ENCODE data around the gene LIPE. TPM values are rescaled to one million over a fixed set of nuclear protein-coding genes. Genes with fewer than 3 reads are reported as not detected.
A peak's percentile ranks its signal among the peaks of the same experiment; 100 is the strongest.
"Not testable (repeated sequence)": the region's sequence is repeated elsewhere in the genome, so short reads cannot be mapped to it uniquely, and the experiment has no call there.

The LIPE gene
- polyA plus RNA-seq, 3 donors: 9.7 to 14.0 (median 11.0) TPM

DNA sequence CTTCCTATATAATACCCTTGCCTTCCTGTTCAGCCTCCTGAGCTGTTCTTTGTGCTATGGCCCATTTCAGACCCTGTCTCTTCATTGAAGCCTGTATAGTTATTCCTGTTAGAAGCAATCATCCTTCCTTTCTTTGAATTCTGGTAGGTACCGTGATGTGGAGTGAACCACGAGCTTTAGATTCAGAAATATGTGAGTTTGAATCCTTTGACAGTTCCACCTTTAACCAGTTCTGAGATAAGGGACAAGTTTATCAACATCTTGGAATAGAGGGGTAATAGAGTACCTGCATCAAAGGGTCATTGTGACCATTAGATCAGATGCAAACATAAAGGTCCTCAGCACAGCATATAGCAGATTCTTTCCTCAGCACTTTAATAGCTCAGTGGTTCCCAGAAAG is 27.9 kb upstream of the LIPE start:
- no peak for DNase-seq (ENCODE audit: extremely low read depth in 1 of 11, low read depth in 9 of 11, low spot score in 4 of 11)

- no peak for DNase-seq (ENCODE audit: extremely low read depth in 1 of 11, low read depth in 9 of 11, low spot score in 4 of 11)
Observed at GRCh38 chr19:42452590-42452989, 25.4 kb upstream of the LIPE start.

DNA sequence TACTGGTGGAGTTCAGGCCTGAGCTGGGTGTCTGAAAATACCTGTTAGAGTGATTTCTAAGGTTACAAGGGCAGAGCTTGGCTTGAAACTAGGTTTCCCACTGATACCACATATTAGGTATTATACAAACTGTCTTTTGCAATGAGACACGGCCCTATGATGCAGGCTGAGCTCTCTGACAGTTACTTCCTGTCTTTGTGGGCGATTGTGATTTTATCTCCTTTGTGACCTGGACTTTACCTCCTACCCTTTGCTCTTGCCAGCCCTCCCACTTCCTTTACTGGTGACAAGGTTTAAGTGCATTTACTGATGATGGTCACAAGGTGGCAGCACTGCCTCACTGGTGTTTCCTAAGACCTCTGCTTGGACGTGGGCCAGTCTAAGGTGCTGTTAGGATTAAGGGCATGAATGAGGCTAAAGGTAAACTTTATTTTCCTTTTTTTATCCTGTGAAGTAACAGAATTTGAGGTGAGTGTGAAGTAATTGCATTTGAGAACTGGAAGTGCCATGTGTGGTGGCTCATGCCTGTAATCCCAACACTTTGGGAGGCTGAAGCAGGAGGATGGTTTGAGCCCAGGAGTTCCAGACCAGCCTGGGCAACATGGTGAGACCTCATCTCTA is 23.2 kb upstream of the LIPE start:
- DNase-seq (ENCODE audit: extremely low read depth in 1 of 11, low read depth in 9 of 11, low spot score in 4 of 11): peak; percentile 56 to 86 (median 74)

GRCh38 chr19:42448306-42448705 is 21.1 kb upstream of the LIPE start:
- not testable (repeated sequence) for DNase-seq (ENCODE audit: extremely low read depth in 1 of 11, low read depth in 9 of 11, low spot score in 4 of 11)

- DNase-seq (ENCODE audit: extremely low read depth in 1 of 11, low read depth in 9 of 11, low spot score in 4 of 11): no peak
Observed at GRCh38 chr19:42445948-42446347, 18.8 kb upstream of the LIPE start.

DNA sequence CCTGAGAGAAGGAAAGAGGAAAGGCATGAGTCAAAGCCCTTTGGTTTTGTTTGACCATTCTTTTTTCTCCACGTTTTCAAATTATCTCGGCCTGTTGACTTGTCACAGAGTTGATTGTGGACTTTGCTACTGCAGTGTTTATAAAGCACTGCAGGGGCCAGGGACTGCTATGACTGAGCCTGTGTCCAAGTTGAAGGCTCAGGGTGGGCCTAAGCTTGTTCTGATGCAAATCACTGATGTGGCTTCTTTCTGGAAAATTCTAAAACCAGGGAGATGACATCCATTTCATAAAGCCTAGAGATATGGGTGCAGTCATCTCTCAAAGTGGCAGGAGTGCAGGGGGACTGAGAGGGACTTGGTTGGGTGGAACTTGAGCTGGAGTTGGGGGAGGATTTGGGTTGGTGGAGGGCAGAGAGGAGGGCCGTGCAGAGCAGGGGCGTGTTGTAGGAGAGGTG is 16.8 kb upstream of the LIPE start:
- DNase-seq (ENCODE audit: extremely low read depth in 1 of 11, low read depth in 9 of 11, low spot score in 4 of 11): no peak

DNA sequence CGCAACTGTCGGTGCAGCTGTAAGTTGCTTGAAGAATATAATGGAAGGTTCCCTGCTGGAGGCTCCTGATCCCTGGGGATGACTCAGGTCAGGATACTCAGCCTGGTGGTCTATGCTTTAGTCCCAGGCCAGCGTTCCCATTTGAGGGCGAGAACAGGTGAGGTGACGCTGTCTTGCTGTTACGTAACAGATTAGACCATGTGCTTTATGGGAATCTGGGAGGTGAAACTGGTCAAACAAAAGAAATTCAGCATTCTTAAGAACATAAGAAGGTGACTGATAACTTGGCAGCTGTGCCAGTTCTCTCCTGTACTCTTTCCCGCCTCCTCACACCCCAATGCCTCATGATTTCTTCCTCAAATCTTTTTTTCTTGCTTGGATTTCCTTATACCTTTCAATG is 15.6 kb upstream of the LIPE start, which contains the start of gene CXCL17:
CXCL17 (minus strand) TSS at position 114 of the 400 bp plus-strand sequence. CDS start 114 bp downstream, outside the sequence.
- DNase-seq (ENCODE audit: extremely low read depth in 1 of 11, low read depth in 9 of 11, low spot score in 4 of 11): no peak

- no peak for DNase-seq (ENCODE audit: extremely low read depth in 1 of 11, low read depth in 9 of 11, low spot score in 4 of 11)
Observed at GRCh38 chr19:42441049-42441445, 13.9 kb upstream of the LIPE start.

GRCh38 chr19:42440357-42441048 is 13.3 kb upstream of the LIPE start:
- peak in 1 of 11 donors; percentile 40 for DNase-seq (ENCODE audit: extremely low read depth in 1 of 11, low read depth in 9 of 11, low spot score in 4 of 11)

GRCh38 chr19:42436006-42436405 is 8.8 kb upstream of the LIPE start:
- DNase-seq (ENCODE audit: extremely low read depth in 1 of 11, low read depth in 9 of 11, low spot score in 4 of 11): no peak

DNA sequence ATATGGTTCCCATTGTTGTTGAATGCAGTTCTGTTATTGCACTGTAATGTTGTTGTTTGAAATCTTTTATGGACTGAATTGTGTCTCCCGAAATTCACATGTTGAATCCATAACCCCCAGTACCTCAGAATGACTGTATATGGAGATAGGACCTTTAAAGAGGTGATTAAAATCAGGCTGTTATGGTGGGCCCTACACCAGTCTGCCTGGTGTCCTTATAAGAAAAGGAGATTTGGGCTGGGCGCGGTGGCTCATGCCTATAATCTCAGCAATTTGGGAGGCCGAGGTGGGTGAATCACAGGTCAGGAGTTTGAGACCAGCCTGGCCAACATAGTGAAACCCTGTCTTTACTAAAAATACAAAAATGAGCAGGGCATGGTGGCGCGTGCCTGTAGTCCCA is 8.1 kb upstream of the LIPE start:
- DNase-seq (ENCODE audit: extremely low read depth in 1 of 11, low read depth in 9 of 11, low spot score in 4 of 11): no peak

DNA sequence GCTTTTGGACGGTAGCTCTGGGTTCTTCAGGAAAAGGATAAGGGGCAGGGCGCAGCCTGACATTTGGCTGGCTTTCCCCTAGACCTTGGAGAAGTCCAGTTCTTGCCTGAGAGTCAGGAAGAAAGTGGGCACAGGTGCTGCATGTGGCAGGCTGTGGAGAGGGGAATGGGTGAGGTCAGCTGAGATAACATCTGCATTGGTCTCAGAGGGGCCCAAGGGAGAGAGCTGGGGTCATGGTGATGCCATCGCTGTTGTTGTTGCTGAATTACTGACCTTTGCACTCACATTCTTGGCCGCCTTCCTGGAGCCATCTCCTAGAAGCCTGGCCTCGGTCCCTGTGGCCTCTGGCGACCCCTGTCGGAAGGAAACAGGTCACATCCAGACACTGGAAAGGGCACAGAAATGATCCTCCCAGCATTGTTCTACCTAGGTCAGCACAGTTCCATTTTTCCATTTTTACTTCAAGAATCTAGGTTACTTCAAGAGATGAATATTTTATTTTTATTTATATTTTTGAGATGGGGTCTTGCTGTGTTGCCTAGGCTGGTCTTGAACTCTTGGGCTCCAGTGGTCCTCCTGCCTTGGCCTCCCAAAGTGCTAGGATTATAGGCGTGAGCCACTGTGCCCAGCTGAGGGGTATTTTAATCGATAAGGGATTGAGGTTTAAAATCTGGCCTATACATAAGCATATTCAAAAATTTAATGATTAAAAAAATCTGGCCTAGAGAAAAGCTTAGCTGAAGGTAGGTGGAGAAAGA is 6.5 kb upstream of the LIPE start:
- peak in 5 of 11 donors; percentile 37 to 73 (median 46) for DNase-seq (ENCODE audit: extremely low read depth in 1 of 11, low read depth in 9 of 11, low spot score in 4 of 11)

DNA sequence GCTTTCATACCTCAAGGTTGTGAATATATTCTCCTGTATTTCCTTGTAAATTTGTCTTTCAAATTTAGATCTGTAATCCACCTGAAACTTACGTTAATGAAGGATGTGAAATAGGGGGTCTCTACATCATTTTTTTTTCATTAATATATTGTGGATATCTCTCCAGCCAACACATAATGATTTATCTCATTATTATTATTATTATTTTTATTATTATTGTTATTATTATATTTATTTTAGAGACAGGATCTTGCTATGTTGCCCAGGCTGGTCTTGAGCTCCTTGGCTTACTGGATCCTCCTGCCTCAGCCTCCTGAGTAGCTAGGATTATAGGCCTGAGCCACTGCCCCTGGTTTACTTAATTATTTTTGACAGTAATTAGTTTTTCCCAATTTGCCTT is 4.3 kb upstream of the LIPE start:
- no peak for DNase-seq (ENCODE audit: extremely low read depth in 1 of 11, low read depth in 9 of 11, low spot score in 4 of 11)

DNA sequence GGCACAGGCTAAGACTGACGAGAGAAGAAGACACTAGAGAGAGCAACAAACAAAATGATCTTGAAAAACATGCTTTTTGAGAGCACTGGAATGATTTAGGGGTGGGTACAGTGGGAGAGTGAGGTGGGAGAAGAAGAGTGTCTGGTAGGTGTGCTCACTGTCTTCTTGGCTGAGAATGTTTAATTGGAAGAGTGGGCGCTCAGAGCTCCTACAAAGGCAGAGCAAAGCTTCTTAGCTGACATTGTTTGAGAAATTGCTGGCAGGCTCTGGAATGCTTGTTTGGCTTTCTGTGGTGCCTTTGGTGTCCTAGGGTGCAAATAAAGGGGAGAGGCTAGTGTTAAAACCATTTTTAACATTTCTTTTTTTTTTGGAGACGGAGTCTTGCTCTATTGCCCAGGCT is 1.5 kb upstream of the LIPE start:
- DNase-seq (ENCODE audit: extremely low read depth in 1 of 11, low read depth in 9 of 11, low spot score in 4 of 11): no peak

DNA sequence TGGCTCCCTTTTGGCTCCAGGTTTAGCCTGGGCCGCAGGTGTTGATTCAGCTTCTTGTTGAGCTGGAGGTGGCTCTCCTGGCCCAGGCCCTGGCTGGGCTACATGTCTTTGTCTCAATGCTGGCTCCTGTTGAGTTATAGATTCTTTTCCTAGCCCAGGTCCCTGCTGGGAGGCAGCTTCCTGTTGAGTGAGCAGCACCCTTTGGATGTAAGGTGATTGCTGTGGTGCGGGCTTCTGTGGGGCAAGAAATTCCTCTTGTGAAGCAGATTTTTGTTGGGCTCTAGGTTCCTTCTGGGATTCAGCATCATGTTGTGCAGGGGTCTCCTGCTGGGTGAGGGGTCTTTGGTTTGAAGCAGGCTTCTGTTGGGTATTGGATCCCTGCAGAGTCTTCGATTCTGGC is 545 bp downstream of the LIPE start:
- no peak for DNase-seq (ENCODE audit: extremely low read depth in 1 of 11, low read depth in 9 of 11, low spot score in 4 of 11)

DNA sequence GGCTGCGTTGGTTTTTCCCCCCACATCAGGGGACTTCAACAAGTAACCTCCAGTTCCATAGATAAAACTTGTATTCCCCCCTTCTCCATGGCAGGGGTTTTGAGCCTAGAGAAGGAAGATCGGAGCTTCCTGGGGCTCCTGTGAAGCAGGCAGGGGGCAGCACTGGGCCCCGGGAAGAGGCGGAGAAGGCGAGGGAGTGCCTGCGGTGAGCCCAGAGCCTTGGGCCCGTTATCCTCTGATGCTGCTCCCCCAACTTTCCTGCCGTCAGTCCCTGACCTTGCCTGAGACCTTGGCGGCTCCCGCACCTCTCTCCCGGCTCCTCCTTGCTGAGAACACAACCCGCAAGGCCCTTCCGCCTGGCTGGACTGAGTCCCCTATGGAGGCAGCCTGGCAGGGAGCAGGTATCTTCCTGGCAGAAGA is 2.5 kb downstream of the LIPE start:
- no peak for DNase-seq (ENCODE audit: extremely low read depth in 1 of 11, low read depth in 9 of 11, low spot score in 4 of 11)

- DNase-seq (ENCODE audit: extremely low read depth in 1 of 11, low read depth in 9 of 11, low spot score in 4 of 11): no peak
Observed at GRCh38 chr19:42424345-42424707, 2.9 kb downstream of the LIPE start.

DNA sequence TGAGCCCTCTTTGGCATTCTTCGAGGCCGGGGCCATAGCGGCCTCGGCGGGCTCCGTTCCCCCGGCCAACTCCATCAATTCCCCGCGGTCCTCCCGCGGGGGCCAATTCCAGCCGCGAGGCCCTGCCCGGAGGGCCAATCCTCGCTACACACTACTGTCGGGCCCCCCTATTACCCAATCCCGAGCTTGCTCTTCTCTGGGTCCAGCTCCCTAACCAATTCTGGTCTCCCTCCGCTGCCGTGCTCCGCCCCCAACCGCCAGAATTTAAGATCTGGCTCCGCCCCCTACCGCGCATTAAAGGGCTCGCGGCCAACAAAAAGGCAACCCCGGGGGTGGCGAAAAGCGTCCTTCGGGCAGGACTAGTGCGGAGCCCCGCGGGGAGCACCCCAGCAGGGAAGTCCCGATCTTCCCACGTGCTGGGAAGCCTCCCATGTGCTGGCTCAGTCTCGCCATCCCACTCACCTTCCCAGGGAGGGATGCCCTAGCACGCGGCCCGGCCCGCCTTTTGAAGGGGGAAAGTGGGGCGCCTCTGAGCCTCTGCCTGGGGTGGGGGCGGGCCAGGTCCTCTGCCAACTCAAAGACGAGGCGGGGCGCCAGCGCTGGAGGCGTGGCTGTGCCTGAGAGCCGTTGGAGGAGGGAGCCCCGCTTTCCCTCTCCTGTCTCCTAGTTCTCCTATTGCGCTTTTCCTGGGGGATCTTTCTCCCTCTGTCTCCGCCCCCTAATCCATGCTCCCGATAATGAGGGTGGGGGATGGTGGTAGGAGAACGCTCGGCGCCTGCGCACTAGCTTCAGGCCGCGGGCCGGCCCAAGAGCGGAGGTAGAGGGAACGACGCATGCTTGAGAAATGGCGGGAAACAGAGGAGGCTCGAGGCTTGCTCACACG is 3.5 kb downstream of the LIPE start:
- peak; percentile 80 to 95 (median 90) for DNase-seq (ENCODE audit: extremely low read depth in 1 of 11, low read depth in 9 of 11, low spot score in 4 of 11)

DNA sequence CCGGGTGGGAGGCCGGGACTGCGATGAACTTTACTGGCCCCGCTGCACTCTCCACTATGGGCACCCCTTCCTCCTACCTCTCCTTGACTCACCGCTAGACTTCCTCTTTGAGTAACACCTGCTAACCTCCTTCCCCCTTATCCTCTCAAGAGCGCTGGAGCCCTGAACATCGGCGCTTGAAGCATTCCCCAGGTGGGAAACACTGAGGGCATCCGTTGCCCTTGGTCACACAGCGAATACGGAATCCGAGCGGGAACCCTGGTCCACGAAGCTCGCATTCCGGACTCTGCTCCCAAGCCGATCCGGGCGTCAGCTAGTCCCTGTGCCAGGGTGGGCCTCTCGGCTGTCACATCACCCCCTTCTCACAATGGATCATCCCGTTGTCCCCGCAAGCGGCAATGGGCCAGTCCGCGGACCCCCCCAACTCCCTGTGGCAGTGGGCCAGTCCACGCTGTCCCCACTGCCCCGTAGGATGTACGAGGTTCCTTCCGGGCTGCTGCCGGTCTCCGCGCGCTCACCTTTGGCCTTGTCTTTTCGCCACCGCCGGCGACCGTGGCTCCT is 4.2 kb downstream of the LIPE start:
- DNase-seq (ENCODE audit: extremely low read depth in 1 of 11, low read depth in 9 of 11, low spot score in 4 of 11): peak in 7 of 11 donors; percentile 40 to 66 (median 53)

Data from renal cortex interstitium (tissue), 11 donors.